HUDEP-2 (cell line): ENCODE measurements around the gene TTC7B.

Experiments used
- DNase-seq, 76 experiments: peaks; one replicate each; lab custom pipeline; 2025; ENCODE audit not compliant: unreplicated experiment in 76 of 76; lab: John Stamatoyannopoulos, UW

TTC7B gene

GRCh38 chr14:90805662-90806540, 10.3 kb downstream of the TTC7B start:
- no peak for DNase-seq

- no peak for DNase-seq
These were observed 11.2 kb downstream of the TTC7B start for GRCh38 chr14:90805084-90805391.

GRCh38 chr14:90804292-90805083, 11.7 kb downstream of the TTC7B start:
- no peak for DNase-seq

- no peak for DNase-seq
These were observed 13.0 kb downstream of the TTC7B start for GRCh38 chr14:90803249-90803648.

- DNase-seq, result no peak
These were observed 16.8 kb downstream of the TTC7B start for GRCh38 chr14:90799420-90799819.

GRCh38 chr14:90797919-90798318, 18.3 kb downstream of the TTC7B start:
- no peak for DNase-seq

GRCh38 chr14:90797451-90797850, 18.8 kb downstream of the TTC7B start:
- DNase-seq, result no peak

GRCh38 chr14:90796329-90796728, 19.9 kb downstream of the TTC7B start:
- no peak for DNase-seq

GRCh38 chr14:90795744-90796143, 20.5 kb downstream of the TTC7B start:
- no peak for DNase-seq

GRCh38 chr14:90791486-90791885, 24.7 kb downstream of the TTC7B start:
- peak in 8 of 76 experiments; percentile 3 to 31 (median 10) for DNase-seq

GRCh38 chr14:90788031-90788430, 28.2 kb downstream of the TTC7B start:
- no peak for DNase-seq

- DNase-seq, result no peak
These were observed 30.3 kb downstream of the TTC7B start for GRCh38 chr14:90785876-90786450.

GRCh38 chr14:90785471-90785870, 30.8 kb downstream of the TTC7B start:
- DNase-seq, result peak in 10 of 76 experiments; percentile 5 to 20 (median 10)

GRCh38 chr14:90784621-90785270, 31.5 kb downstream of the TTC7B start:
- DNase-seq, result no peak

- DNase-seq, result no peak
These were observed 32.9 kb downstream of the TTC7B start for GRCh38 chr14:90783344-90783743.

GRCh38 chr14:90782892-90783291, 33.3 kb downstream of the TTC7B start:
- no peak for DNase-seq

GRCh38 chr14:90781876-90782275, 34.4 kb downstream of the TTC7B start:
- DNase-seq, result no peak

- DNase-seq, result no peak
These were observed 34.9 kb downstream of the TTC7B start for GRCh38 chr14:90781344-90781761.

- DNase-seq, result no peak
These were observed 35.7 kb downstream of the TTC7B start for GRCh38 chr14:90780519-90780918.

GRCh38 chr14:90778571-90779255, 37.5 kb downstream of the TTC7B start:
- no peak for DNase-seq
